Natural killer cell (primary cell): ENCODE measurements around the gene MELTF. TPM values are rescaled to one million over a fixed set of nuclear protein-coding genes. Genes with fewer than 3 reads are reported as not detected.

ENCODE experiments used
- ATAC-seq, 3 donors: fragments of 150-1000 bp in 2 of 3; fragments of 200-7000 bp in 1 of 3; cut with Tn5 transposase; 1 replicate in 1 of 3; 2 replicates in 2 of 3; pipeline ENCODE4 v1.10.0; 2021; ENCODE audit warnings: mild to moderate bottlenecking in 2 of 3, moderate library complexity in 2 of 3
- DNase-seq, 2 donors: peaks; one replicate each; pipeline versions ENCODE4 v3.0.0 to v3.0.0-alpha.2; 2013 to 2021; ENCODE audit warnings: mixed read lengths in 1 of 2
- H3K27ac ChIP-seq: one replicate; pipeline ENCODE4 v1.5.1; 2013; ENCODE audit warnings: mild to moderate bottlenecking, low read length
- H3K27me3 ChIP-seq: one replicate; pipeline ENCODE4 v1.6.1; 2013; ENCODE audit warnings: low read length; ENCODE audit not compliant: control insufficient read depth, insufficient read depth
- H3K36me3 ChIP-seq: one replicate; pipeline ENCODE4 v1.6.1; 2013; ENCODE audit warnings: low read length; ENCODE audit not compliant: control insufficient read depth, insufficient read depth
- H3K4me1 ChIP-seq: one replicate; pipeline ENCODE4 v1.6.1; 2013; ENCODE audit warnings: low read length; ENCODE audit not compliant: control insufficient read depth, insufficient read depth
- H3K4me3 ChIP-seq: one replicate; pipeline ENCODE4 v1.5.1; 2013; ENCODE audit warnings: low read length
- H3K9me3 ChIP-seq: one replicate; pipeline ENCODE4 v1.6.1; 2013; ENCODE audit warnings: low read length; ENCODE audit not compliant: control insufficient read depth, insufficient read depth
- H3K27ac Mint-ChIP-seq, 2 donors: one replicate each; pipeline ENCODE4 v1.8.0; 2022; ENCODE audit warnings: mild to moderate bottlenecking in 2 of 2, mixed read lengths in 2 of 2, moderate library complexity in 1 of 2
- H3K27me3 Mint-ChIP-seq, 2 donors: one replicate each; pipeline ENCODE4 v1.8.0; 2022; ENCODE audit warnings: low read depth in 2 of 2, mixed read lengths in 2 of 2
- H3K36me3 Mint-ChIP-seq: one replicate; pipeline ENCODE4 v1.8.0; 2022; ENCODE audit warnings: mixed read lengths
- H3K4me1 Mint-ChIP-seq, 2 donors: one replicate each; pipeline ENCODE4 v1.8.0; 2022; ENCODE audit warnings: mixed read lengths in 2 of 2
- H3K4me3 Mint-ChIP-seq: one replicate; pipeline ENCODE4 v1.8.0; 2022; ENCODE audit warnings: mild to moderate bottlenecking, moderate library complexity, mixed read lengths
- H3K9me3 Mint-ChIP-seq, 2 donors: one replicate each; pipeline ENCODE4 v1.8.0; 2022; ENCODE audit warnings: mixed read lengths in 2 of 2
- CTCF ChIP-seq: fragments of 200-600 bp; IDR thresholded peaks from one replicate; pipeline ENCODE4 v1.8.0; 2022; ENCODE audit warnings: antibody characterized with exemption
- WGBS: methylation state at CpG from one replicate; pipeline ENCODE4 v1.1.7; 2013; ENCODE audit warnings: missing lambda C conversion rate; ENCODE audit not compliant: insufficient coverage; 5-methylcytosine and 5-hydroxymethylcytosine counted together
- intact Hi-C: fragments of 100-400 bp; cut with micrococcal nuclease; formaldehyde crosslinking; loops from one replicate; pipeline ENCODE4 v1.14.2; 2022
- total RNA-seq, 4 donors: library from RNA; stranded (reverse); fragments of 120-200 nt in 1 of 4; gene quantifications; one replicate each; pipeline versions ENCODE4 v1.2.3 to v1.2.4, GENCODE V29; 2013 to 2022

The MELTF gene
- total RNA-seq, 3 donors from 2014 or later (not counting 1 experiment from before 2014, with no cell fraction given) = 2.4 to 4.3 (median 4.0) TPM

- no peaks in the 10 kb centered on the region for H3K9me3 Mint-ChIP-seq
- no peaks in the 10 kb centered on the region for H3K36me3 Mint-ChIP-seq
- Histone ChIP-seq H3K27me3 (no peaks in the 10 kb centered on the region), H3K27ac (no peak overlapping the region), H3K4me3 (no peak overlapping the region), H3K36me3 (no peaks in the 10 kb centered on the region), H3K4me1 (peaks cover 4% of the 10 kb centered on the region), H3K9me3 (no peaks in the 10 kb centered on the region)
- no peak for TF ChIP-seq CTCF
- ATAC-seq = no peak
- no peak for DNase-seq
- H3K27me3 Mint-ChIP-seq = no peaks in the 10 kb centered on the region
- no peak overlapping the region for H3K4me3 Mint-ChIP-seq
- intact Hi-C loops = no loop called here
- H3K4me1 Mint-ChIP-seq = peaks cover 0 to 5% of the 10 kb centered on the region in 2 donors
- WGBS = 97% methylated on average over 13 of the region's 15 CpGs
- no peak overlapping the region for H3K27ac Mint-ChIP-seq
Measured at GRCh38 chr3:196997311-196997710, 32.3 kb downstream of the MELTF start.

GRCh38 chr3:196996454-196997265 lies 33.0 kb downstream of the MELTF start:
- TF ChIP-seq CTCF = no peak
- Mint-ChIP-seq H3K27me3 (no peaks in the 10 kb centered on the region), H3K4me3 (no peak overlapping the region), H3K27ac (no peak overlapping the region), H3K4me1 (peaks cover 0 to 2% of the 10 kb centered on the region in 2 donors), H3K9me3 (no peaks in the 10 kb centered on the region), H3K36me3 (no peaks in the 10 kb centered on the region)
- no peak for DNase-seq
- Histone ChIP-seq H3K4me3 (no peak overlapping the region), H3K27me3 (no peaks in the 10 kb centered on the region), H3K36me3 (no peaks in the 10 kb centered on the region), H3K9me3 (no peaks in the 10 kb centered on the region), H3K27ac (no peak overlapping the region), H3K4me1 (no peaks in the 10 kb centered on the region)
- intact Hi-C loops = no loop called here
- no peak for ATAC-seq
- WGBS = 82% methylated on average over 15 of the region's 17 CpGs

- H3K9me3 Mint-ChIP-seq = no peaks in the 10 kb centered on the region
- TF ChIP-seq CTCF = no peak
- H3K36me3 Mint-ChIP-seq = no peaks in the 10 kb centered on the region
Measured at GRCh38 chr3:196995646-196996355, 33.8 kb downstream of the MELTF start.

More at GRCh38 chr3:196995646-196996355, 33.8 kb downstream of the MELTF start:
- Mint-ChIP-seq H3K4me1 (no peaks in the 10 kb centered on the region), H3K27me3 (no peaks in the 10 kb centered on the region), H3K27ac (no peak overlapping the region), H3K4me3 (no peak overlapping the region)
- H3K36me3 ChIP-seq = no peaks in the 10 kb centered on the region
- H3K9me3 ChIP-seq = no peaks in the 10 kb centered on the region
- DNase-seq = no peak
- no peak for ATAC-seq
- H3K4me3 ChIP-seq = no peak overlapping the region
- no peaks in the 10 kb centered on the region for H3K4me1 ChIP-seq
- H3K27me3 ChIP-seq = no peaks in the 10 kb centered on the region
- 87% methylated on average over 13 of the region's 14 CpGs for WGBS
- intact Hi-C loops = no loop called here
- no peak overlapping the region for H3K27ac ChIP-seq
